K562 (cell line): ENCODE measurements around the gene DIRAS1. TPM values are rescaled to one million over a fixed set of nuclear protein-coding genes. Genes with fewer than 3 reads are reported as not detected.

ENCODE experiments used
- ATAC-seq: fragments of 200-7000 bp; cut with Tn5 transposase; 3 replicates; pipeline ENCODE4 v1.9.1; 2020; ENCODE audit warnings: moderate library complexity
- BruUV-seq: library from RNA; stranded (reverse); fragments of 400-500 nt; replicated peaks from 2 replicates; lab custom pipeline; 2021; lab: Mats Ljungman, UMichigan
- CTCF ChIA-PET: fragments of 300-600 bp; formaldehyde crosslinking; extraction: SDS; loops from one replicate; lab custom pipeline; 2021; ENCODE audit warnings: low intra/inter-chr PET ratio; lab: Yijun Ruan, JAX
- POLR2A ChIA-PET: fragments of 300-600, 350-650 bp; sonication (Branson Sonifier 250); formaldehyde crosslinking; extraction: SDS; loops from one replicate; lab custom pipeline; 2021; ENCODE audit warnings: antibody characterized with exemption, inconsistent platforms; lab: Yijun Ruan, JAX
- DNase-seq, 4 experiments: peaks; one replicate each; pipeline versions ENCODE4 v3.0.0 to v3.0.0-alpha.2; 2011 to 2018; ENCODE audit warnings: low spot score in 3 of 4, mixed read lengths in 3 of 4; ENCODE audit errors: extremely low read depth in 1 of 4
- FAIRE-seq: peaks from 2 replicates; lab custom pipeline; 2011; peaks lifted over from hg19 to GRCh38; lab: Jason Lieb, UNC
- H2AFZ ChIP-seq: 2 replicates; pipeline ENCODE4 v1.6.0; 2011; ENCODE audit warnings: low read depth, low read length, control low read depth, inconsistent platforms
- H3K27ac ChIP-seq: fragments of 200-600 bp; 3 replicates; pipeline ENCODE4 v1.8.0; 2011; ENCODE audit warnings: low read depth, mild to moderate bottlenecking, control low read depth, inconsistent platforms, low read length, moderate library complexity, mixed read lengths; ENCODE audit errors: extremely low read depth
- H3K27me3 ChIP-seq, 2 experiments: fragments of 300-600 bp in 1 of 2; 2 replicates in 1 of 2; 3 replicates in 1 of 2; pipeline versions ENCODE4 v1.6.0 to v1.8.0; 2011; ENCODE audit warnings: inconsistent platforms in 2 of 2, low read length in 2 of 2, mild to moderate bottlenecking in 1 of 2, mixed read lengths in 1 of 2, moderate library complexity in 1 of 2; ENCODE audit not compliant: control insufficient read depth in 2 of 2, insufficient read depth in 2 of 2
- H3K36me3 ChIP-seq: fragments of 300-600 bp; 3 replicates; pipeline ENCODE4 v1.8.0; 2011; ENCODE audit warnings: mild to moderate bottlenecking, low read length, inconsistent platforms; ENCODE audit not compliant: control insufficient read depth, insufficient read depth
- H3K4me1 ChIP-seq, 2 experiments: fragments of 200-600 bp in 1 of 2; replicated peaks in 1 of 2; 2 replicates in 1 of 2; 3 replicates in 1 of 2; pipeline versions ENCODE4 v1.5.1 to v1.8.0; 2011; ENCODE audit warnings: inconsistent platforms in 2 of 2, low read length in 2 of 2, mild to moderate bottlenecking in 1 of 2, mixed read lengths in 1 of 2, moderate library complexity in 1 of 2; ENCODE audit not compliant: control insufficient read depth in 2 of 2, insufficient read depth in 2 of 2
- H3K4me2 ChIP-seq: 2 replicates; pipeline ENCODE4 v1.6.1; 2011; ENCODE audit warnings: low read length, control low read depth, inconsistent platforms, mixed read lengths; ENCODE audit not compliant: insufficient read depth
- H3K4me3 ChIP-seq: fragments of 200-600 bp; sonication (generic), shearing (Covaris generic); 2 replicates; pipeline ENCODE4 v1.5.1; 2016; ENCODE audit warnings: control low read depth, inconsistent platforms
- H3K79me2 ChIP-seq: fragments of 200-600 bp; 3 replicates; pipeline ENCODE4 v1.8.0; 2011; ENCODE audit warnings: low read length, inconsistent platforms; ENCODE audit not compliant: control insufficient read depth, insufficient read depth
- H3K9ac ChIP-seq, 2 experiments: 2 replicates each; pipeline versions ENCODE4 v1.6.0 to v1.6.1; 2011; ENCODE audit warnings: low read depth in 2 of 2, low read length in 2 of 2, control low read depth in 1 of 2, inconsistent platforms in 1 of 2, mild to moderate bottlenecking in 1 of 2, mixed read lengths in 1 of 2; ENCODE audit not compliant: insufficient read depth in 1 of 2
- H3K9me1 ChIP-seq: one replicate; pipeline ENCODE4 v1.6.0; 2011; ENCODE audit warnings: inconsistent platforms, mild to moderate bottlenecking, low read length, moderate library complexity; ENCODE audit not compliant: control insufficient read depth, insufficient read depth
- H3K9me3 ChIP-seq: replicated peaks from 2 replicates; pipeline ENCODE4 v1.5.1; 2011; ENCODE audit warnings: low read depth, low read length, inconsistent platforms; ENCODE audit not compliant: control insufficient read depth, insufficient read depth
- H4K20me1 ChIP-seq: replicated peaks from 2 replicates; pipeline ENCODE4 v1.6.1; 2011; ENCODE audit warnings: low read length, inconsistent platforms, mixed read lengths; ENCODE audit not compliant: control insufficient read depth, insufficient read depth
- ATF1 ChIP-seq, 2 experiments: fragments of 450-650 bp in 1 of 2; IDR thresholded peaks; 2 replicates each; pipeline ENCODE4 v1.6.1; 2016; ENCODE audit warnings: missing compliant biosample characterization in 1 of 2, missing genetic modification characterization in 1 of 2
- CREB1 ChIP-seq, 2 experiments: sonication (generic) in 1 of 2; formaldehyde crosslinking in 1 of 2; IDR thresholded peaks; 2 replicates each; pipeline versions ENCODE4 v1.6.1 to v1.8.0; 2012 to 2022; ENCODE audit warnings: inconsistent platforms in 1 of 2, mild to moderate bottlenecking in 1 of 2, missing genetic modification reagents in 1 of 2, moderate library complexity in 1 of 2
- CREM ChIP-seq: IDR thresholded peaks from 2 replicates; pipeline ENCODE4 v1.6.1; 2014; ENCODE audit warnings: antibody characterized with exemption, low read depth
- CTBP1 ChIP-seq: fragments of 450-650 bp; IDR thresholded peaks from 2 replicates; pipeline ENCODE4 v1.6.1; 2016; ENCODE audit warnings: borderline replicate concordance
- CXXC5 ChIP-seq: fragments of 250-450 bp; sonication (Bioruptor Pico); IDR thresholded peaks from 2 replicates; pipeline ENCODE4 v1.8.0; 2022; ENCODE audit warnings: inconsistent platforms, mild to moderate bottlenecking, moderate library complexity
- ETV1 ChIP-seq: fragments of 450-650 bp; conservative IDR thresholded peaks from 2 replicates; pipeline ENCODE4 v1.6.1; 2016; ENCODE audit warnings: missing genetic modification characterization, control low read depth, low read depth, missing compliant biosample characterization
- GABPB2 ChIP-seq: fragments of 250-450 bp; sonication (Bioruptor Pico); conservative IDR thresholded peaks from 2 replicates; pipeline ENCODE4 v1.5.1; 2021; ENCODE audit warnings: mild to moderate bottlenecking
- HDGF ChIP-seq: fragments of 450-650 bp; IDR thresholded peaks from 2 replicates; pipeline ENCODE4 v1.6.1; 2016
- HMGN3 ChIP-seq: IDR thresholded peaks from 2 replicates; pipeline ENCODE4 v1.6.1; 2011; ENCODE audit warnings: borderline replicate concordance, low read depth, mild to moderate bottlenecking, mixed read lengths, low read length; ENCODE audit not compliant: insufficient read length; ENCODE audit errors: extremely low read depth
- KDM2B ChIP-seq: fragments of 250-450 bp; sonication (Bioruptor Pico); IDR thresholded peaks from 2 replicates; pipeline ENCODE4 v1.8.0; 2021; ENCODE audit warnings: mild to moderate bottlenecking, moderate library complexity
- PCBP1 ChIP-seq: fragments of 200-400 bp; formaldehyde crosslinking; IDR thresholded peaks from 2 replicates; pipeline ENCODE4 v1.6.1; 2018; ENCODE audit warnings: mild to moderate bottlenecking, low read depth, low read length; ENCODE audit not compliant: poor library complexity, severe bottlenecking
- POLR2AphosphoS5 ChIP-seq: IDR thresholded peaks from 2 replicates; pipeline ENCODE4 v1.6.1; 2011; ENCODE audit warnings: mild to moderate bottlenecking, low read depth, low read length, moderate library complexity; ENCODE audit not compliant: control insufficient read depth, insufficient read depth
- RBFOX2 ChIP-seq: fragments of 200-400 bp; formaldehyde crosslinking; IDR thresholded peaks from 2 replicates; pipeline ENCODE4 v1.6.1; 2017; ENCODE audit warnings: low read depth, mild to moderate bottlenecking, low read length, moderate library complexity
- RBM25 ChIP-seq: fragments of 200-400 bp; formaldehyde crosslinking; IDR thresholded peaks from 2 replicates; pipeline ENCODE4 v1.6.1; 2018; ENCODE audit warnings: low read length, low read depth, moderate library complexity; ENCODE audit not compliant: severe bottlenecking
- ZBTB7A ChIP-seq: IDR thresholded peaks from 2 replicates; pipeline ENCODE4 v1.6.1; 2011; ENCODE audit warnings: low read depth, mild to moderate bottlenecking, low read length, moderate library complexity, borderline replicate concordance; ENCODE audit not compliant: control insufficient read depth
- ZNF644 ChIP-seq: fragments of 200-800 bp; sonication (Bioruptor generic); IDR thresholded peaks from 2 replicates; pipeline ENCODE4 v1.6.1; 2016; ENCODE audit warnings: low read depth, missing genetic modification characterization, missing compliant biosample characterization
- WGBS: fragments of 100-300 bp; shearing (Covaris generic); methylation state at CpG from one replicate; pipeline ENCODE4 v1.1.6; 2016; ENCODE audit warnings: low coverage, mixed read lengths; ENCODE audit not compliant: insufficient coverage; ENCODE audit errors: missing lambda C conversion rate; 5-methylcytosine and 5-hydroxymethylcytosine counted together
- in situ Hi-C: fragments of 300-500 bp; cut with MboI; formaldehyde crosslinking; loops from 4 replicates; pipeline ENCODE4 v1.15.0; 2018; ENCODE audit warnings: inconsistent platforms, mixed read lengths
- intact Hi-C: fragments of 100-400 bp; cut with micrococcal nuclease; formaldehyde crosslinking; loops from 2 replicates; pipeline ENCODE4 v1.14.2; 2022
- polyA plus RNA-seq, 8 experiments: library from polyadenylated mRNA; depleted of rRNA in 4 of 8; stranded (reverse) in 5 of 8; unstranded in 3 of 8; fragments of >200 nt; fragmentation: Nextera tagmentation in 2 of 8; fragmentation: Illumina TruSeq in 1 of 8; extraction: Ambion mirVana in 2 of 8; extraction: Trizol in 1 of 8; gene quantifications; 2 replicates each; pipeline versions ENCODE4 v1.2.1 to v1.2.3, GENCODE V29; 2011 to 2014; ENCODE audit warnings: inconsistent platforms in 1 of 8, missing spikeins in 1 of 8
- total RNA-seq, 7 experiments: library from RNA; depleted of rRNA in 6 of 7; stranded (reverse); fragments of >200 nt in 6 of 7; fragmentation: Illumina TruSeq in 2 of 7; extraction: Trizol in 2 of 7; gene quantifications; 2 replicates each; pipeline versions ENCODE4 v1.2.1 to v1.2.3, GENCODE V29; 2011 to 2021; ENCODE audit warnings: low replicate concordance in 1 of 7
- TF ChIP-seq, protein P1 (sequence below): fragments of 250-450 bp; sonication (Bioruptor Pico); IDR thresholded peaks from 2 replicates; pipeline ENCODE4 v1.5.0; 2021
- TF ChIP-seq, protein P2 (sequence below): fragments of 250-450 bp; sonication (Bioruptor Pico); IDR thresholded peaks from 2 replicates; pipeline ENCODE4 v1.4.0; 2020

The DIRAS1 gene
- total and polyA plus RNA-seq, 9 of the 15 experiments (the other 6 are each of a cell fraction or from before 2014, with no cell fraction given) = 0.11 to 12.0 (median 2.9) TPM

DNA sequence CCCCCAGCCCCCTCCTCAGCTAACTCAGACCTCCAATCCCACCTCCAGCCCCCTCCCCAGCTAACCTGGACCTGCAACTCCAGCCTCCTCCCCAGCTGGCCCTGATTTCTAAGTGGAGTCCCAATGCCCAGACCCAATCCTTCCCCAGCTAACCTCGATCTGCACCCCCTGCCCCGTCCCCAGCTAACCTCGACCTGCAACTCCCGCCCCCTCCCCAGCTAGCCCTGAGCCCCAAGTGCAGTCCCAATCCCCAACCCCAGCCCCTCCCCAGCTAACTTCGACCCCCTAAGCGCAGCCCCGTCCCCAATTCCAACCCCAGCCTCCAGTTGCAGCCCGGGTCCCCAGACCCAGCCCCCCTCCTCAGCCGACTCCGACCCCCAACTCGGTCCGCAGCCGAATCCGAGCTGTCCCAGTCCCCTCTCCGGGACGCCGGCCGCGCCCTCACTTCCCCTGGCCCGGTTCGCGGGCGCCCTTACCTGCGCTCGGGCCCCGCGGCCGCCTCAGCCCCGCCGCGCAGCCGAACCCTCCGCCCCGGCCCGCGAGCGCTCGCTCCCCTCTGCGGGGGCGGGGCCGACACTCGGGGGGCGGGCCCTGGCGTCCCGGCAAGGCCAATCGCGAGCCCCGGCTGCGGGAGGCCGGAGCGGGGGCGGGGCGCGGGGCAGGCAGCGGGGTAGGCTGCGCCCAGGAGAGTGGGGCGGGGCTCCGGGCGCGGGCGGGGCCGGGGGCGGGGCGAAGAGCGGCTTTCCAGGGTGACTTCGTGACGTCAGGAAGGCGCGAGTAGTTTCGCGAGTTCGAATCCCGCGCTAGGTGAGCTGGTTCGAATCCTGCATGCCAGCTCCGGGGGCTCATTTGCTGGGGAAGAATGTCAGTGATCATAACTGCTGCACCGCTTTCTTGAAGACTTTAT lies 18.7 kb downstream of the DIRAS1 start, which contains the start of gene GNG7:
GNG7 (minus strand) TSS at position 525 of the 907 bp plus-strand sequence. CDS start 182,006 bp downstream, outside the sequence.
- CTCF ChIA-PET = no interaction called here
- BruUV-seq = no TSS peak
- in situ Hi-C loops = no loop called here
- POLR2A ChIA-PET = interaction anchor here (0.6 to 1.9 kb wide), 3 partner anchors 24 to 347 kb away, joined by 3 to 6 read pairs (median 3); no protein-coding TSS in a partner anchor
- intact Hi-C loops = no loop called here
- Histone ChIP-seq H3K4me3 (peak within 1 kb of the TSS; percentile 46), H2AFZ (peak within 1 kb of the TSS; percentile 77), H3K27me3 (peaks cover 25 to 39% of the 10 kb centered on the region in 2 experiments; a peak in 4 of 5 replicates), H3K9me1 (no peaks in the 10 kb centered on the region), H3K9ac (peak within 1 kb of the TSS in 1 of 2 experiments; percentile 88; a peak in 2 of 4 replicates), H3K79me2 (no peaks in the 10 kb centered on the region), H3K4me1 (peaks cover 0 to 9% of the 10 kb centered on the region in 2 experiments; a peak in 2 of 5 replicates), H3K27ac (no peak within 1 kb of the TSS), H4K20me1 (no peaks in the 10 kb centered on the region), H3K4me2 (peak within 1 kb of the TSS; percentile 46), H3K36me3 (no peaks in the 10 kb centered on the region), H3K9me3 (no peaks in the 10 kb centered on the region)
- DNase-seq (peak; percentile 93 to 100 (median 100)), FAIRE-seq (no peak), ATAC-seq (peak; percentile 100)
- WGBS = 1% methylated on average over 35 of the region's 77 CpGs
- TF ChIP-seq RBM25 (peak; percentile 51), ETV1 (tag) (no peak), CXXC5 (CRISPR knock-in tag) (peak; percentile 48), POLR2AphosphoS5 (no peak), CREM (peak; percentile 91), PCBP1 (peak; percentile 53), CREB1 (IDR thresholded peaks at IDR 0.05) (peak; percentile 56), CREB1 (CRISPR knock-in tag; IDR thresholded peaks at IDR 0.05) (0 out of 2 replicates have a peak, but pooled peaks have one; percentile 45), HDGF (no peak), ATF1 (CRISPR knock-in tag; IDR thresholded peaks at IDR 0.05) (no peak), ATF1 (tag; IDR thresholded peaks at IDR 0.05) (peak; percentile 87; the same call in 1 of the 2 replicates), GABPB2 (no peak), KDM2B (peak; percentile 95; the same call in 1 of the 2 replicates), HMGN3 (peak; percentile 36), CTBP1 (peak; percentile 35; the same call in 1 of the 2 replicates), RBFOX2 (peak; percentile 51), ZBTB7A (peak; percentile 65; the same call in 1 of the 2 replicates), ZNF644 (tag) (no peak)
- TF ChIP-seq, protein P1, sequence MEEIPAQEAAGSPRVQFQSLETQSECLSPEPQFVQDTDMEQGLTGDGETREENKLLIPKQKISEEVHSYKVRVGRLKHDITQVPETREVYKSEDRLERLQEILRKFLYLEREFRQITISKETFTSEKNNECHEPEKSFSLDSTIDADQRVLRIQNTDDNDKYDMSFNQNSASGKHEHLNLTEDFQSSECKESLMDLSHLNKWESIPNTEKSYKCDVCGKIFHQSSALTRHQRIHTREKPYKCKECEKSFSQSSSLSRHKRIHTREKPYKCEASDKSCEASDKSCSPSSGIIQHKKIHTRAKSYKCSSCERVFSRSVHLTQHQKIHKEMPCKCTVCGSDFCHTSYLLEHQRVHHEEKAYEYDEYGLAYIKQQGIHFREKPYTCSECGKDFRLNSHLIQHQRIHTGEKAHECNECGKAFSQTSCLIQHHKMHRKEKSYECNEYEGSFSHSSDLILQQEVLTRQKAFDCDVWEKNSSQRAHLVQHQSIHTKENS (CRISPR knock-in tag) = no peak
- TF ChIP-seq, protein P2, sequence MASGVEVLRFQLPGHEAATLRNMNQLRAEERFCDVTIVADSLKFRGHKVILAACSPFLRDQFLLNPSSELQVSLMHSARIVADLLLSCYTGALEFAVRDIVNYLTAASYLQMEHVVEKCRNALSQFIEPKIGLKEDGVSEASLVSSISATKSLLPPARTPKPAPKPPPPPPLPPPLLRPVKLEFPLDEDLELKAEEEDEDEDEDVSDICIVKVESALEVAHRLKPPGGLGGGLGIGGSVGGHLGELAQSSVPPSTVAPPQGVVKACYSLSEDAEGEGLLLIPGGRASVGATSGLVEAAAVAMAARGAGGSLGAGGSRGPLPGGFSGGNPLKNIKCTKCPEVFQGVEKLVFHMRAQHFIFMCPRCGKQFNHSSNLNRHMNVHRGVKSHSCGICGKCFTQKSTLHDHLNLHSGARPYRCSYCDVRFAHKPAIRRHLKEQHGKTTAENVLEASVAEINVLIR (CRISPR knock-in tag) = peak; percentile 61; the same call in 1 of the 2 replicates
